Motor neuron (in vitro differentiated cells): ENCODE results near the gene TREM1. TPM values are rescaled to one million over a fixed set of nuclear protein-coding genes. Genes with fewer than 3 reads are reported as not detected.

Source experiments
- ATAC-seq, 8 experiments: fragments of 200-7000 bp; cut with Tn5 transposase; replicated peaks in 6 of 8; 2 replicates each; pipeline ENCODE4 v1.8.0; 2021; ENCODE audit warnings: mild to moderate bottlenecking in 8 of 8, moderate library complexity in 8 of 8
- H3K27ac ChIP-seq, 2 donors: fragments of 250-450 bp; sonication (Bioruptor Pico); 2 replicates each; pipeline ENCODE4 v1.9.0; 2021; ENCODE audit warnings: antibody characterized with exemption in 2 of 2, mild to moderate bottlenecking in 2 of 2, moderate library complexity in 1 of 2
- H3K4me1 ChIP-seq, 2 donors: fragments of 250-450 bp; sonication (Bioruptor Pico); replicated peaks in 1 of 2; 2 replicates each; pipeline ENCODE4 v1.6.1; 2021; ENCODE audit warnings: antibody characterized with exemption in 2 of 2, mild to moderate bottlenecking in 2 of 2, moderate library complexity in 1 of 2
- H3K4me3 ChIP-seq, 5 donors: fragments of 250-450 bp; sonication (Bioruptor Pico); 2 replicates each; pipeline ENCODE4 v1.9.0; 2021; ENCODE audit warnings: antibody characterized with exemption in 5 of 5, mild to moderate bottlenecking in 5 of 5, moderate library complexity in 4 of 5
- WGBS, 10 experiments: fragments of 450-650 bp; shearing (Covaris generic); methylation state at CpG; one replicate each; pipeline ENCODE4 v1.0.0; 2022; 5-methylcytosine and 5-hydroxymethylcytosine counted together
- in situ Hi-C, 9 experiments: fragments of 400-800 bp; cut with MboI; loops; one replicate each; pipeline ENCODE4 v1.15.0; 2021; ENCODE audit warnings: low sequenced_read_pairs in 9 of 9, low pct_unique_long_range_greater_than_20kb in 2 of 9; ENCODE audit not compliant: unreplicated experiment in 9 of 9
- total RNA-seq, 8 experiments: library from RNA; unstranded; fragments of 300-600 nt; gene quantifications; 2 replicates each; pipeline versions ENCODE4 v1.2.3 to v1.2.4, GENCODE V29; 2022

The TREM1 gene
- total RNA-seq: 1 to 10 TPM in 2 of 8 experiments, under 1 TPM in 4, not detected in 2; 0.17 to 2.1 (median 0.82) TPM

- in situ Hi-C loops: no loop called here
- Histone ChIP-seq H3K4me1 (peaks cover 3 to 13% of the 10 kb centered on the region in 2 donors), H3K4me3 (no peak within 1 kb of the TSS), H3K27ac (no peak within 1 kb of the TSS)
- WGBS, 10 experiments: 0 to 88% (median 73%) methylated on average over 1 to 5 of the region's 8 CpGs; no CpG with 5 or more reads in 1 of the 10 experiments
- ATAC-seq: peak in 2 of 8 experiments; percentile 31 to 63
Measured at GRCh38 chr6:41286544-41287346, at the start of gene TREM1. TSS of gene TREM1 (minus strand) at chr6:41286682. CDS start at chr6:41286655, 27 bp downstream.

DNA sequence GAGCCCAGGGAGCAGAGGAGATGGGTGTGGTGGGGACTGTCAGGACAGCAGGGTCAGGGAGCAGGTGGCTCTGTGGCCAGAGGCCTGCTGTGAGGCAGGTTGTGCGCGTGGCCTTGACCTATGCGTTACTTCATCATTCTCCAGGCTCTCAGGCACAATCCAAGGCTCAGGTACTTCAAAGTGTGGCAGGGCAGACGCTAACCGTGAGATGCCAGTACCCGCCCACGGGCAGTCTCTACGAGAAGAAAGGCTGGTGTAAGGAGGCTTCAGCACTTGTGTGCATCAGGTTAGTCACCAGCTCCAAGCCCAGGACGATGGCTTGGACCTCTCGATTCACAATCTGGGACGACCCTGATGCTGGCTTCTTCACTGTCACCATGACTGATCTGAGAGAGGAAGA is 49.5 kb upstream of the TREM1 start:
- in situ Hi-C loops: no loop called here
- WGBS, 10 experiments: 18 to 100% (median 81%) methylated on average over 2 to 10 of the region's 11 CpGs; no CpG with 5 or more reads in 5 of the 10 experiments
- H3K4me1 ChIP-seq: no peaks in the 10 kb centered on the region
- no peak overlapping the region for H3K27ac ChIP-seq
- H3K4me3 ChIP-seq: no peak overlapping the region
- no peak for ATAC-seq

DNA sequence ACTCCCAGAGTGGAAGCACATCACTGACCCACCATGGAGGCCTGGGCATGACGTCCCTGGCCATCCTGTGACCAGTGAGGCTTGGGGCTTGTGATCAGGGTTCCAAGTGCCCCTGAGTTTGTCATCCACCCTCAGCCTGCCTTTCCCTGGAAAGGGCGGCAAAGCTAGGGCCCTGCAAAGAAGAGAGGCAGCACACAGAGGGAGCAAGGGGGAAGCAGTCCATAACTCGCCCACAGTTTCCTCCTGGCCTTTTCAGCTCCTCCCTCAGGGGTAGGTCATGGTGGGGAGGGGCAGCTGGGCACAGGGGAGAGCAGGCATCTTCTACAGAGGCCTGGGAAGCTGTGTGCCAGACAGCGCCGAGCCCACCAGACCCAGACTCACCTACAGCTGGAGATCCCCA is 48.8 kb upstream of the TREM1 start, which contains the start of gene NCR2:
NCR2 (plus strand) TSS at position 313 of the 400 bp plus-strand sequence. CDS start 269 bp downstream, outside the sequence.
- WGBS, 10 experiments: 0 to 100% methylated on average over 1 to 2 of the region's 5 CpGs; no CpG with 5 or more reads in 8 of the 10 experiments
- Histone ChIP-seq H3K4me1 (no peaks in the 10 kb centered on the region), H3K27ac (no peak within 1 kb of the TSS), H3K4me3 (no peak within 1 kb of the TSS)
- in situ Hi-C loops: no loop called here
- no peak for ATAC-seq

DNA sequence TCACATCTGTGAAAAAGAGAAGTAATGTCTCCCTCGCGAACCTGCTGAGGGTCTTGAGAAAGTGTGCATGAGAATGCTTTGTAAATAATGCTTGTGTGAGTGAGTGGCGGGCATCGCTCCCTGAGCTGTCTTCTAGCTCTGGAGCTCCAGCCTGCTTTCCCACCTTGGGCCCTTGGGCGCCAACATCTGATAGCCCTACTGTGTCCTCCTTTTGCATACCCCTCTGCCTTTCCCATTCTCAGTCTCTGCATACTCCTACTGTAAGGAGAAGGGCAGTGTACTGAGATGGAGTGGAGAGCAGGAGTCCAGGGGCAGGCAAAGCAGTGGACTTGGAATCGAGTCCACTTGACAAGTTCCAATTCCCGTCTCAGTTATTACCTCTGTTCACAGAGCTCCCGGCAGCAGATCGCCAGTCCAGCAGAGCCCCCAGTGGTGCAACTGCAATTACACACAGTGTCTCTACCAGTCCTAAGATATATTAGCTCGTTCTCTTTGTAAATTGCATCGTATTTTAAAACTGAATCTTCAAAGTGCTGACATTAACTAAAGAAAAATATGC is 48.1 kb upstream of the TREM1 start:
- 7 to 87% (median 74%) methylated on average over 3 to 11 of the region's 11 CpGs; no CpG with 5 or more reads in 3 of the 10 experiments for WGBS, 10 experiments
- H3K4me1 ChIP-seq: no peaks in the 10 kb centered on the region
- peak in 4 of 8 experiments; percentile 42 to 78 (median 44) for ATAC-seq
- no peak overlapping the region for H3K27ac ChIP-seq
- in situ Hi-C loops: no loop called here
- H3K4me3 ChIP-seq: no peak overlapping the region

DNA sequence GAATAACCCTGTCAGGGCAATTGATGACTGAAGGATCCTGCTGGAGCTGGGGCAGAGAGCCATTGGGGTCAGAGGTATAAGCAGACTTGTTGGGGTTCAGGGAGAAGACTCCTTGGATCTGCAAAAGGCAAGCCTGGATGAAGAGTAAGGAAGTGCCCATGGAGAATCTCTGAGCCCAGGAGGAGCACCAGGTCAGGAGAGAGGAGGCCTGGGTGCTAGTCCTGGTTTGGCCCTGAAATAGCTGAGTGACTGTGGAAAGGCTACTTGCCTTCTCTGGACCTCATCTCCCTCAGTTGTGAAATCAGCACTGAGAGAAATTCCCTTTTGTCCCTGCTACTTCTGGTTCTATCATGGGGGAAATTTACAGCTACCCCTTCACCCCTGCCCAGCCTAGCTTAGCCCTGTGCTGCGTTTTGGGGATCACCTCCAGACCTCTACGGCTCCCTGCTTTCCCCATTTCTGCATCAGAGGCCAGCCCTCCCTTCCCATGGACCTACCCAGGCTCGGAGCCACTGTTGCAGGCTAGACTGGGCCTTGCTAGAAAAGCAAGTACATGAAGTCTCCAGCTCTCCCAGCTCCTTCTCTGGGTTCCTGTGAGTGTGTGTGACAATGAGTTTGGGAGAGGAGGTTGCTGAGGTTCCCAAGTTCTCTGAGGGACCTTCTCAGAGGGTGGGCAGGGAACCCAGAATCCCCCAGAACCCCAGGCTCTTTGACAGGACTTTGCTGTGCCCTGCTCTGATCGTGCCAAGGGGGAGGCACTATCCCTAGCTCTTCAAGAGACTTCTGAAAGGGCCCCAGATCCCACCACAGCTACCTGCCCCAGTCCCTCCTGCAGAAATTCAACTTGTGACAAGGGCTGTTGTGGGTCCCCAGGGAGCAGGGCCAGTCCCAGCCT is 46.6 kb upstream of the TREM1 start:
- 0 to 100% (median 30%) methylated on average over 1 to 2 of the region's 4 CpGs; no CpG with 5 or more reads in 6 of the 10 experiments for WGBS, 10 experiments
- H3K4me3 ChIP-seq: no peak overlapping the region

DNA sequence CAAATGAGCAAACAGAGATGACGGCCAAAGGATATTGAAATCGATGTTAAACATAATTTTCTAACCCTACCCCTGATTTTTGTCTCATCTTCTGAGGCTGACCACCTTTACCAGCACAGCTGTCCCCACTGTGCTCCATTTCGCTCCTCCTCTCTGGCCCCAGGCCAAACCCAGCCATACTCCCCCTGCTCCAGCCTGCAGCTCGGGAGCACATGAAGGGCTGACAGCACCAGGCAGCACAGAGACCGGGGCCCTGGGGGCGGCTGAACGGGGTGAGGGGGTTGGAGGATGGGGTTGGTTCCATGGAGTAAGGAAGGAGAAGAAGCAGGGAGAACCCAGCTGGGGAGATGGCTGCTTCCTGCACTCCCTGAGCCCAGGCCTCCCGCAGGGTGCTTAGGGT is 45.8 kb upstream of the TREM1 start:
- in situ Hi-C loops: no loop called here
- Histone ChIP-seq H3K4me3 (no peak overlapping the region), H3K4me1 (no peaks in the 10 kb centered on the region), H3K27ac (no peak overlapping the region)
- WGBS, 10 experiments: 40 to 100% (median 61%) methylated on average over 1 to 7 of the region's 8 CpGs; no CpG with 5 or more reads in 5 of the 10 experiments
- ATAC-seq: peak in 1 of 8 experiments; percentile 19

More for the DNA sequence above, 46.6 kb upstream of the TREM1 start:
- in situ Hi-C loops: no loop called here
- ATAC-seq: no peak
- Histone ChIP-seq H3K4me1 (no peaks in the 10 kb centered on the region), H3K27ac (no peak overlapping the region)

- no peak overlapping the region for H3K27ac ChIP-seq
- no peaks in the 10 kb centered on the region for H3K4me1 ChIP-seq
- no peak overlapping the region for H3K4me3 ChIP-seq
- in situ Hi-C loops: no loop called here
- 40 to 100% (median 74%) methylated on average over 2 to 9 of the region's 11 CpGs; no CpG with 5 or more reads in 2 of the 10 experiments for WGBS, 10 experiments
- no peak for ATAC-seq
Measured at GRCh38 chr6:41331401-41332150, 45.1 kb upstream of the TREM1 start.

DNA sequence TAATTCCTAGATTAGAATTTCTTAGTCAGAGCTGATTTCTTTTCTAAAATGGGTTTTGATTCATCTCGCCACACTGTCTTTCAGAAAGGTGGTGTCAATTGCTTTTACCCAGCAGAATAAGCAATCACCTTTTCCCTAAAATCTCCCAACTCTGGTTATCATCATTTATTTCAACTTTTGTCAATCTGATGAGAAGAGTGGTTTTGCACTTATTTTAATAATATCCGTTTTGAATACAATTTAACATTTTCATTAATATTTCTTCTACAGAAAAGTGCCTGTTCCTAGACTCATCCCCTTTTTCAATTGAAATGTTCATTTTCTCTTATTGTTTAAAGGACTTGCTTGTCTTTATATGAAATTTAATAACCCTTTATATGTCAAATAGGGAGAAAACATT is 40.7 kb upstream of the TREM1 start:
- in situ Hi-C loops: no loop called here
- 0 to 67% (median 42%) methylated on average over 1 to 2 of the region's 2 CpGs; no CpG with 5 or more reads in 1 of the 10 experiments for WGBS, 10 experiments

GRCh38 chr6:41326092-41326491 is 39.6 kb upstream of the TREM1 start:
- ATAC-seq: no peak
- Histone ChIP-seq H3K27ac (no peak overlapping the region), H3K4me3 (no peak overlapping the region), H3K4me1 (no peaks in the 10 kb centered on the region)
- 31 to 83% (median 59%) methylated on average over 3 to 9 of the region's 9 CpGs for WGBS, 10 experiments
- in situ Hi-C loops: no loop called here

More for the DNA sequence above, 40.7 kb upstream of the TREM1 start:
- ATAC-seq: no peak
- no peak overlapping the region for H3K4me3 ChIP-seq
- no peak overlapping the region for H3K27ac ChIP-seq
- H3K4me1 ChIP-seq: no peaks in the 10 kb centered on the region

DNA sequence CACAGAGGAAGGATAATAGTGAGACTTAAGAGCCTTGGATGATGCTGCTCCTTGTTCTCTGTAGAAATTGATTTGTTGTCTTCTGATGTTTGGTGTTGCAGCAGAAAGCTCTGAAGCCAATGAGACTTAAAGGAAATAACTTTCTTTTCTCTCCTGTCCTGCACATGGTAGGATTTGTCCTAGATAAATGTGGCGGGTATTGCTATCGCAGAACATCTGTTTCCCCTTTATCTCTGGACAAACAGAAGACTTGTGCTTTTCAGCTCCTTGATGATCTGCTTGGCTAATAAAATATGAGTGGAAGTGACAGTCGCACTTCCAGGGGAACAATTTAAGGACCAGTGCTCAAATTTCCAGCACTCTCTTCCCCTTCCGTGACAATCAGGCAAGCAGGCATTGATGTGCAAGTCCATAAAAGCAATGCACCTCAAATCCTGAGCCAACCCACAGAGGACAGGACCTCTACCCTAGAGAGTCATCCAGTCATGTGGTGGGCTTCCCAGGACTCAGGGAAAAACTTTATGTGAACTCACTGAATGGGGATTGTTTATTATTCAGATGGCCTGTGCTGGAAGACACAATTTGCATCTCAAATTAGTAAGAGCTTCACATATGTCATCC is 39.1 kb upstream of the TREM1 start:
- WGBS, 10 experiments: 0 to 100% (median 40%) methylated on average over 1 to 4 of the region's 4 CpGs; no CpG with 5 or more reads in 1 of the 10 experiments
- Histone ChIP-seq H3K4me1 (no peaks in the 10 kb centered on the region), H3K27ac (no peak overlapping the region), H3K4me3 (no peak overlapping the region)
- no peak for ATAC-seq
- in situ Hi-C loops: no loop called here

DNA sequence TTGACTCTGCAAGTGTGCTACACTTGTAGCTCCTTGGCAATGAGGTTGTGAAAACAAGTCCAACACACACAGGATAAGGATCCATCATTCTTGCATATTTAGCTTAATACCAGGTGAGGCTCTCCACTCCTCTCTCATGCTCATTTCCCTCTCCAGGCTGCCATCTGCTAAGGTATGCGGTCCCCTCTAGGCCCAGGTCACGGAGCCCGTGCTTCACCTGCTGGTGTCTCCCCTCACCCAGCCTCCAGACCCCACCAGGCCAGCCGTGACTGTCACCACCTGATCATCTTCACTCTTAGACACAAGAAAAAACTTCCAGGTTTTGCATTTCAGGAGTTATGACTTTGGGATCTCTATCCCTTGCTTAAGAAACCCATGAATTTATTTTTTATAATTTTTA is 34.7 kb upstream of the TREM1 start:
- Histone ChIP-seq H3K4me1 (no peaks in the 10 kb centered on the region), H3K4me3 (no peak overlapping the region), H3K27ac (no peak overlapping the region)
- in situ Hi-C loops: loop anchor here in 1 of 9 experiments (25.0 kb wide), 1 partner anchor 234 kb away; no protein-coding TSS in a partner anchor
- ATAC-seq: no peak
- WGBS, 10 experiments: 0 to 80% (median 62%) methylated on average over 1 to 4 of the region's 4 CpGs; no CpG with 5 or more reads in 5 of the 10 experiments
